HCT116 (cell line): ENCODE measurements around the gene ZNF76. TPM values are rescaled to one million over a fixed set of nuclear protein-coding genes. Genes with fewer than 3 reads are reported as not detected.

Source experiments
- ATAC-seq: fragments of 200-7000 bp; cut with Tn5 transposase; 2 replicates; pipeline ENCODE4 v1.9.1; 2020; ENCODE audit warnings: mild to moderate bottlenecking, moderate library complexity
- BruUV-seq: library from RNA; stranded (reverse); fragments of 400-500 nt; replicated peaks from 2 replicates; lab custom pipeline; 2021; lab: Mats Ljungman, UMichigan
- CTCF ChIA-PET: fragments of 300-600 bp; sonication (Branson Sonifier 250); formaldehyde crosslinking; loops from one replicate; lab custom pipeline; 2021; ENCODE audit warnings: antibody characterized with exemption; lab: Charles Lee
- POLR2A ChIA-PET: fragments of 300-600, 350-600 bp; sonication (Branson Sonifier 250); formaldehyde crosslinking; loops from one replicate; lab custom pipeline; 2021; ENCODE audit warnings: antibody characterized with exemption; lab: Charles Lee
- RAD21 ChIA-PET, 2 experiments: fragments of 300-600 bp; sonication (Branson Sonifier 250); formaldehyde crosslinking; loops; one replicate each; lab custom pipeline; 2023; ENCODE audit warnings: low total read pairs in 2 of 2; ENCODE audit not compliant: uncharacterized antibody in 2 of 2, unreplicated experiment in 2 of 2, low non-redundant PET in 1 of 2; lab: Charles Lee
- DNase-seq: peaks from one replicate; pipeline ENCODE4 v3.0.0-alpha.2; 2010; ENCODE audit warnings: low read depth, low spot score
- H2AFZ ChIP-seq: fragments of 200-600 bp; shearing (Covaris generic), sonication (generic); 2 replicates; pipeline ENCODE4 v1.6.1; 2017; ENCODE audit warnings: low read depth, mixed run types, mixed read lengths, antibody characterized with exemption, low read length; ENCODE audit not compliant: poor library complexity, severe bottlenecking
- H3K27ac ChIP-seq: 2 replicates; pipeline ENCODE4 v1.5.1; 2012; ENCODE audit warnings: low read depth, low read length
- H3K27me3 ChIP-seq: fragments of 200-600 bp; sonication (generic); 2 replicates; pipeline ENCODE4 v1.6.1; 2016; ENCODE audit warnings: mixed run types, low read length, mixed read lengths; ENCODE audit not compliant: insufficient read depth
- H3K36me3 ChIP-seq, 2 experiments: fragments of 200-500 bp in 1 of 2; fragments of 200-600 bp in 1 of 2; sonication (Bioruptor generic) in 1 of 2; sonication (generic) in 1 of 2; 2 replicates each; pipeline versions ENCODE4 v1.5.1 to v1.6.1; 2014 to 2016; ENCODE audit warnings: low read length in 2 of 2, inconsistent platforms in 1 of 2, mixed read lengths in 1 of 2, mixed run types in 1 of 2; ENCODE audit not compliant: insufficient read depth in 2 of 2, control insufficient read depth in 1 of 2
- H3K4me1 ChIP-seq, 2 experiments: fragments of 200-600 bp in 1 of 2; sonication (generic) in 1 of 2; 2 replicates each; pipeline versions ENCODE4 v1.5.1 to v1.6.1; 2012 to 2017; ENCODE audit warnings: low read length in 2 of 2, inconsistent platforms in 1 of 2, mild to moderate bottlenecking in 1 of 2, mixed read lengths in 1 of 2, mixed run types in 1 of 2, moderate library complexity in 1 of 2; ENCODE audit not compliant: insufficient read depth in 2 of 2, control insufficient read depth in 1 of 2
- H3K4me2 ChIP-seq: fragments of 200-600 bp; sonication (generic); 2 replicates; pipeline ENCODE4 v1.6.1; 2017; ENCODE audit warnings: mixed run types, low read length, mixed read lengths
- H3K4me3 ChIP-seq, 2 experiments: fragments of 200-600 bp in 1 of 2; sonication (generic) in 1 of 2; replicated peaks in 1 of 2; 2 replicates each; pipeline ENCODE4 v1.5.1; 2011 to 2016; ENCODE audit warnings: low read length in 2 of 2, control low read depth in 1 of 2, low read depth in 1 of 2, mild to moderate bottlenecking in 1 of 2, mixed read lengths in 1 of 2, mixed run types in 1 of 2
- H3K79me2 ChIP-seq: fragments of 200-600 bp; sonication (generic); 2 replicates; pipeline ENCODE4 v1.6.1; 2017; ENCODE audit warnings: mild to moderate bottlenecking, mixed run types, low read length, moderate library complexity, mixed read lengths; ENCODE audit not compliant: insufficient read depth
- H3K9ac ChIP-seq: fragments of 200-600 bp; sonication (generic); 2 replicates; pipeline ENCODE4 v1.6.1; 2016; ENCODE audit warnings: low read length, mixed read lengths
- H3K9me2 ChIP-seq: fragments of 200-600 bp; sonication (generic), shearing (Covaris generic); 2 replicates; pipeline ENCODE4 v1.6.1; 2017; ENCODE audit warnings: mixed run types, mild to moderate bottlenecking, moderate library complexity; ENCODE audit not compliant: insufficient read depth
- H3K9me3 ChIP-seq, 2 experiments: fragments of 200-500 bp in 1 of 2; fragments of 200-600 bp in 1 of 2; sonication (Bioruptor generic) in 1 of 2; sonication (generic) in 1 of 2; 2 replicates each; pipeline ENCODE4 v1.6.1; 2014 to 2017; ENCODE audit warnings: low read length in 2 of 2, mixed read lengths in 2 of 2, inconsistent platforms in 1 of 2, low read depth in 1 of 2, mild to moderate bottlenecking in 1 of 2, mixed run types in 1 of 2, moderate library complexity in 1 of 2; ENCODE audit not compliant: control insufficient read depth in 1 of 2, insufficient read depth in 1 of 2
- H4K20me1 ChIP-seq: fragments of 200-600 bp; sonication (generic), shearing (Covaris generic); 2 replicates; pipeline ENCODE4 v1.6.1; 2017; ENCODE audit warnings: mixed run types, mild to moderate bottlenecking, moderate library complexity; ENCODE audit not compliant: insufficient read depth
- CBX3 ChIP-seq: IDR thresholded peaks from 2 replicates; pipeline ENCODE4 v1.6.1; 2012; ENCODE audit warnings: low read depth
- CEBPB ChIP-seq: IDR thresholded peaks from 2 replicates; pipeline ENCODE4 v1.6.1; 2012; ENCODE audit warnings: low read depth
- CTCF ChIP-seq, 3 experiments: fragments of 200-600 bp in 1 of 3; sonication (generic) in 1 of 3; IDR thresholded peaks in 2 of 3; conservative IDR thresholded peaks in 1 of 3; 2 replicates each; pipeline ENCODE4 v1.5.1; 2012 to 2017; ENCODE audit warnings: low read depth in 2 of 3, low read length in 2 of 3, antibody characterized with exemption in 1 of 3, borderline replicate concordance in 1 of 3, control low read depth in 1 of 3, mild to moderate bottlenecking in 1 of 3, mixed read lengths in 1 of 3, mixed run types in 1 of 3, moderate library complexity in 1 of 3; ENCODE audit not compliant: insufficient read depth in 1 of 3
- EGR1 ChIP-seq: IDR thresholded peaks from 2 replicates; pipeline ENCODE4 v1.6.1; 2012; ENCODE audit warnings: low read depth
- ELF1 ChIP-seq: IDR thresholded peaks from 2 replicates; pipeline ENCODE4 v1.6.1; 2012; ENCODE audit warnings: low read depth, borderline replicate concordance
- POLR2AphosphoS5 ChIP-seq: IDR thresholded peaks from 2 replicates; pipeline ENCODE4 v1.6.1; 2011; ENCODE audit warnings: mild to moderate bottlenecking, low read depth, low read length, moderate library complexity
- REST ChIP-seq: IDR thresholded peaks from 2 replicates; pipeline ENCODE4 v1.6.1; 2012; ENCODE audit warnings: low read depth
- SP1 ChIP-seq: IDR thresholded peaks from 2 replicates; pipeline ENCODE4 v1.6.1; 2012; ENCODE audit warnings: low read depth
- SRF ChIP-seq: IDR thresholded peaks from 2 replicates; pipeline ENCODE4 v1.6.1; 2012; ENCODE audit warnings: low read depth
- TCF7L2 ChIP-seq: IDR thresholded peaks from 2 replicates; pipeline ENCODE4 v1.7.0; 2011; ENCODE audit warnings: borderline replicate concordance, inconsistent platforms; ENCODE audit not compliant: insufficient read depth, insufficient read length; ENCODE audit errors: extremely low read depth
- YY1 ChIP-seq: IDR thresholded peaks from 2 replicates; pipeline ENCODE4 v1.6.1; 2011; ENCODE audit warnings: low read length, low read depth, moderate library complexity, mild to moderate bottlenecking; ENCODE audit not compliant: insufficient replicate concordance; ENCODE audit errors: extremely low read depth
- ZFX ChIP-seq: fragments of 450-650 bp; IDR thresholded peaks from 2 replicates; pipeline ENCODE4 v1.6.1; 2017
- ZNF274 ChIP-seq: fragments of 200-500 bp; sonication (Bioruptor generic); IDR thresholded peaks from 2 replicates; pipeline ENCODE4 v1.6.1; 2014; ENCODE audit warnings: mild to moderate bottlenecking, low read depth, low read length, inconsistent platforms
- intact Hi-C: fragments of 100-400 bp; cut with micrococcal nuclease; formaldehyde crosslinking; loops from 2 replicates; pipeline ENCODE4 v1.10.0; 2022
- total RNA-seq: library from RNA; stranded (reverse); gene quantifications from one replicate; pipeline ENCODE4 v1.2.1, GENCODE V29; 2021; ENCODE audit not compliant: unreplicated experiment
- TF ChIP-seq, protein P1 (sequence below): IDR thresholded peaks from 2 replicates; pipeline ENCODE4 v1.6.1; 2012
- TF ChIP-seq, protein P2 (sequence below): IDR thresholded peaks from 2 replicates; pipeline ENCODE4 v1.6.1; 2011; ENCODE audit warnings: mild to moderate bottlenecking, low read length, moderate library complexity; ENCODE audit not compliant: insufficient replicate concordance; ENCODE audit errors: extremely low read depth
- TF ChIP-seq, protein P3 (sequence below): IDR thresholded peaks from 2 replicates; pipeline ENCODE4 v1.6.1; 2012

Gene ZNF76
- total RNA-seq, 1 experiment from 2014 or later, result 47.5 TPM

GRCh38 chr6:35297601-35298481 lies 38.3 kb downstream of the ZNF76 start, which contains the start of gene DEF6:
Gene DEF6 (plus strand): TSS chr6:35297818. CDS start chr6:35297857, 39 bp downstream.
- intact Hi-C loops, result loop anchor here (1.0 to 2.0 kb wide), 4 partner anchors 45 to 439 kb away; partner anchors contain the start of genes ARMC12, PPARD and RPL10A
- Histone ChIP-seq H3K9ac (peak within 1 kb of the TSS; percentile 91), H3K4me1 (peaks cover 14 to 39% of the 10 kb centered on the region in 2 experiments), H2AFZ (no peak within 1 kb of the TSS), H3K36me3 (peaks cover 10% of the 10 kb centered on the region in 2 experiments; a peak in 3 of 4 replicates), H3K27me3 (no peaks in the 10 kb centered on the region), H3K9me3 (no peaks in the 10 kb centered on the region), H3K4me2 (peak within 1 kb of the TSS; percentile 90), H3K9me2 (no peaks in the 10 kb centered on the region), H3K27ac (peak within 1 kb of the TSS; percentile 70), H4K20me1 (no peaks in the 10 kb centered on the region), H3K4me3 (peak within 1 kb of the TSS; percentile 84 to 94), H3K79me2 (peaks cover 17% of the 10 kb centered on the region; the same call in 1 of the 2 replicates)
- peak; percentile 93 for ATAC-seq
- RAD21 ChIA-PET, result interaction anchor here (1.0 to 1.4 kb wide), 4 partner anchors 44 to 152 kb away, joined by 4 to 7 read pairs (median 5); partner anchors contain the start of gene PPARD (in 1 of the 2)
- BruUV-seq, result TSS peak; percentile 33
- POLR2A ChIA-PET, result interaction anchor here (1.2 kb wide), 1 partner anchor 173 kb away, joined by 3 read pairs; no protein-coding TSS in a partner anchor
- CTCF ChIA-PET, result interaction anchor here (1.0 to 3.8 kb wide), 7 partner anchors 30 to 440 kb away, joined by 3 to 46 read pairs (median 4); partner anchors contain the start of genes FANCE and PPARD
- peak; percentile 81 for DNase-seq
- TF ChIP-seq SP1, result no peak
- peak; percentile 49 for TF ChIP-seq ZFX
- TF ChIP-seq TCF7L2, result peak; percentile 54
- TF ChIP-seq POLR2AphosphoS5, result peak; percentile 82
- TF ChIP-seq EGR1, result peak; percentile 64
- no peak for TF ChIP-seq REST
- no peak for TF ChIP-seq CEBPB
- peak; percentile 84; the same call in 1 of the 2 replicates for TF ChIP-seq ELF1
- no peak for TF ChIP-seq SRF
- peak; percentile 73 for TF ChIP-seq YY1
- TF ChIP-seq, protein P1, sequence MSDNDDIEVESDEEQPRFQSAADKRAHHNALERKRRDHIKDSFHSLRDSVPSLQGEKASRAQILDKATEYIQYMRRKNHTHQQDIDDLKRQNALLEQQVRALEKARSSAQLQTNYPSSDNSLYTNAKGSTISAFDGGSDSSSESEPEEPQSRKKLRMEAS, result peak; percentile 70
- TF ChIP-seq CTCF (IDR thresholded peaks at IDR 0.05 in 2 of 3, conservative IDR thresholded peaks at IDR 0.05 in 1 of 3; ENCODE audit: borderline replicate concordance in 1 of 3, insufficient read depth in 1 of 3, low read depth in 2 of 3, low read length in 2 of 3), result peak; percentile 89 to 96 (median 89)
- TF ChIP-seq, protein P2, sequence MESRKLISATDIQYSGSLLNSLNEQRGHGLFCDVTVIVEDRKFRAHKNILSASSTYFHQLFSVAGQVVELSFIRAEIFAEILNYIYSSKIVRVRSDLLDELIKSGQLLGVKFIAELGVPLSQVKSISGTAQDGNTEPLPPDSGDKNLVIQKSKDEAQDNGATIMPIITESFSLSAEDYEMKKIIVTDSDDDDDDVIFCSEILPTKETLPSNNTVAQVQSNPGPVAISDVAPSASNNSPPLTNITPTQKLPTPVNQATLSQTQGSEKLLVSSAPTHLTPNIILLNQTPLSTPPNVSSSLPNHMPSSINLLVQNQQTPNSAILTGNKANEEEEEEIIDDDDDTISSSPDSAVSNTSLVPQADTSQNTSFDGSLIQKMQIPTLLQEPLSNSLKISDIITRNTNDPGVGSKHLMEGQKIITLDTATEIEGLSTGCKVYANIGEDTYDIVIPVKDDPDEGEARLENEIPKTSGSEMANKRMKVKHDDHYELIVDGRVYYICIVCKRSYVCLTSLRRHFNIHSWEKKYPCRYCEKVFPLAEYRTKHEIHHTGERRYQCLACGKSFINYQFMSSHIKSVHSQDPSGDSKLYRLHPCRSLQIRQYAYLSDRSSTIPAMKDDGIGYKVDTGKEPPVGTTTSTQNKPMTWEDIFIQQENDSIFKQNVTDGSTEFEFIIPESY, result peak; percentile 77
- TF ChIP-seq CBX3, result peak; percentile 75
- no peak for TF ChIP-seq ZNF274
- TF ChIP-seq, protein P3, sequence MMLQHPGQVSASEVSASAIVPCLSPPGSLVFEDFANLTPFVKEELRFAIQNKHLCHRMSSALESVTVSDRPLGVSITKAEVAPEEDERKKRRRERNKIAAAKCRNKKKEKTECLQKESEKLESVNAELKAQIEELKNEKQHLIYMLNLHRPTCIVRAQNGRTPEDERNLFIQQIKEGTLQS, result no peak
